Thoracic aorta (tissue), 2 donors: ENCODE measurements around the gene EPHA4. TPM values are rescaled to one million over a fixed set of nuclear protein-coding genes. Genes with fewer than 3 reads are reported as not detected.

Experiments used
- ATAC-seq: fragments of 150-250 bp; one replicate; pipeline ENCODE4 v1.8.0; 2017; ENCODE audit warnings: low read depth; ENCODE audit not compliant: insufficient number of reproducible peaks, low FRiP score
- DNase-seq: peaks from one replicate; pipeline ENCODE4 v3.0.0-alpha.2; 2020; ENCODE audit warnings: low spot score
- H3K27ac ChIP-seq, 2 donors: fragments of 200-600 bp; sonication (generic); 1 replicate in 1 of 2; 2 replicates in 1 of 2; pipeline ENCODE4 v1.5.1; 2016; ENCODE audit warnings: mild to moderate bottlenecking in 2 of 2, moderate library complexity in 2 of 2
- H3K27me3 ChIP-seq: fragments of 200-600 bp; sonication (generic); replicated peaks from 2 replicates; pipeline ENCODE4 v1.6.0; 2016; ENCODE audit warnings: mild to moderate bottlenecking; ENCODE audit not compliant: insufficient read depth
- H3K36me3 ChIP-seq: fragments of 200-600 bp; sonication (generic); one replicate; pipeline ENCODE4 v1.5.1; 2016
- H3K4me1 ChIP-seq, 2 donors: fragments of 200-600 bp; sonication (generic); 1 replicate in 1 of 2; 2 replicates in 1 of 2; pipeline versions ENCODE4 v1.5.1 to v1.6.0; 2016; ENCODE audit warnings: low read depth in 2 of 2, mild to moderate bottlenecking in 1 of 2; ENCODE audit not compliant: control insufficient read depth in 1 of 2
- H3K4me3 ChIP-seq: fragments of 200-600 bp; sonication (generic); 2 replicates; pipeline ENCODE4 v1.5.1; 2016; ENCODE audit warnings: mild to moderate bottlenecking
- H3K9me3 ChIP-seq: fragments of 200-600 bp; sonication (generic); 2 replicates; pipeline ENCODE4 v1.5.1; 2016
- total RNA-seq, 2 donors: library from RNA; depleted of rRNA; stranded (reverse); fragments of >200 nt; gene quantifications; one replicate each; pipeline versions ENCODE4 v1.1.0 to v1.2.3, GENCODE V29; 2016
- TF ChIP-seq, protein P1 (sequence below): fragments of 200-600 bp; sonication (generic); IDR thresholded peaks from one replicate; pipeline ENCODE4 v1.5.1; 2019; ENCODE audit warnings: antibody characterized with exemption

Gene EPHA4
- total RNA-seq, 2 donors from 2014 or later: 20.4 to 53.3 TPM

DNA sequence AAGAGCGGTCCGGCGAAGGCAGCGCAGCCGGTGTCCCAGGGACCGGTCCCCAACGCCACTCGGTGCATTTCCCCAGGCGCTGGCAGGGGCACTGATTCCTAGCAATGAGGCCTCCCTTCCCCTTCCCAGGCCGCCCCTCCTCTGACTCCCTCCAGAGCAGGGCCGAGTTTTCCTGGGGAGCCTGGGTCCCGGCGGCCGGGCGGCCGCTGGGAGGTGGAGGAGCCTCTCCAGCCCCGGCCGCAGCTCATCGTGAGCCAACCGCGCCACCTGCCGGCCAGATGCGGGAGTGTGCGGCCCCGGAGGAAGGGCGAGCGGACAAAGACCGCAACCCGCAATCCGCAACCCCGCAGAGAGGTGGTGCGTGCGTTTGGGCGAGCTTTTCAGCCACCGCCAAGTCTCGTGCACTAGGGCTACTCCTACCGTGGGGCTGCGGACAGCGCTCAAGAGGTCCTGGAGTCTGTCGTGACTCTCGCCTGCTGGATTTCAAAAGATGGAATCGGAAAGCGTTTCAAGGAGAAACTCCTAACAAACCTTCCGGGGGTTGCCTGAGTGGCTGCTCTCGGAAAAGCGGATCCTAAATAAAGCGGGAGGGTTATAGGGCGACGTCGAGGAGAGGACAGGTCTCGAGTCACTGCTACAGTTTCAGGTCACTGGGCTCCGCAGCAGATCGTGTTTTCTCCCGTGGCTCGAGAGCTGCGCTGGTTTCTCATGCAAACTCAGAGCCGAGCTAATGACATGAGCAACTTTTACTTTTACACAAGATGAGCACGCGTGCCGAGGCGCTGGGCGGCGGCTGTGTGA lies 1.5 kb upstream of the EPHA4 start:
- DNase-seq (no peak), ATAC-seq (peak; percentile 69)
- Histone ChIP-seq H3K4me1 (peaks cover 2 to 16% of the 10 kb centered on the region in 2 donors), H3K9me3 (no peaks in the 10 kb centered on the region), H3K4me3 (peak overlapping the region; percentile 87), H3K36me3 (no peaks in the 10 kb centered on the region), H3K27ac (peak overlapping the region; percentile 74 to 89), H3K27me3 (no peaks in the 10 kb centered on the region)
- TF ChIP-seq, protein P1, sequence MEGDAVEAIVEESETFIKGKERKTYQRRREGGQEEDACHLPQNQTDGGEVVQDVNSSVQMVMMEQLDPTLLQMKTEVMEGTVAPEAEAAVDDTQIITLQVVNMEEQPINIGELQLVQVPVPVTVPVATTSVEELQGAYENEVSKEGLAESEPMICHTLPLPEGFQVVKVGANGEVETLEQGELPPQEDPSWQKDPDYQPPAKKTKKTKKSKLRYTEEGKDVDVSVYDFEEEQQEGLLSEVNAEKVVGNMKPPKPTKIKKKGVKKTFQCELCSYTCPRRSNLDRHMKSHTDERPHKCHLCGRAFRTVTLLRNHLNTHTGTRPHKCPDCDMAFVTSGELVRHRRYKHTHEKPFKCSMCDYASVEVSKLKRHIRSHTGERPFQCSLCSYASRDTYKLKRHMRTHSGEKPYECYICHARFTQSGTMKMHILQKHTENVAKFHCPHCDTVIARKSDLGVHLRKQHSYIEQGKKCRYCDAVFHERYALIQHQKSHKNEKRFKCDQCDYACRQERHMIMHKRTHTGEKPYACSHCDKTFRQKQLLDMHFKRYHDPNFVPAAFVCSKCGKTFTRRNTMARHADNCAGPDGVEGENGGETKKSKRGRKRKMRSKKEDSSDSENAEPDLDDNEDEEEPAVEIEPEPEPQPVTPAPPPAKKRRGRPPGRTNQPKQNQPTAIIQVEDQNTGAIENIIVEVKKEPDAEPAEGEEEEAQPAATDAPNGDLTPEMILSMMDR: peak; percentile 100

GRCh38 chr2:221572821-221573429 lies 821 bp upstream of the EPHA4 start:
- TF ChIP-seq, protein P1: no peak
- Histone ChIP-seq H3K27me3 (no peaks in the 10 kb centered on the region), H3K4me1 (peaks cover 2 to 23% of the 10 kb centered on the region in 2 donors), H3K36me3 (no peaks in the 10 kb centered on the region), H3K27ac (peak overlapping the region; percentile 74 to 89), H3K4me3 (peak overlapping the region; percentile 87), H3K9me3 (no peaks in the 10 kb centered on the region)
- DNase-seq (no peak), ATAC-seq (peak; percentile 9)

DNA sequence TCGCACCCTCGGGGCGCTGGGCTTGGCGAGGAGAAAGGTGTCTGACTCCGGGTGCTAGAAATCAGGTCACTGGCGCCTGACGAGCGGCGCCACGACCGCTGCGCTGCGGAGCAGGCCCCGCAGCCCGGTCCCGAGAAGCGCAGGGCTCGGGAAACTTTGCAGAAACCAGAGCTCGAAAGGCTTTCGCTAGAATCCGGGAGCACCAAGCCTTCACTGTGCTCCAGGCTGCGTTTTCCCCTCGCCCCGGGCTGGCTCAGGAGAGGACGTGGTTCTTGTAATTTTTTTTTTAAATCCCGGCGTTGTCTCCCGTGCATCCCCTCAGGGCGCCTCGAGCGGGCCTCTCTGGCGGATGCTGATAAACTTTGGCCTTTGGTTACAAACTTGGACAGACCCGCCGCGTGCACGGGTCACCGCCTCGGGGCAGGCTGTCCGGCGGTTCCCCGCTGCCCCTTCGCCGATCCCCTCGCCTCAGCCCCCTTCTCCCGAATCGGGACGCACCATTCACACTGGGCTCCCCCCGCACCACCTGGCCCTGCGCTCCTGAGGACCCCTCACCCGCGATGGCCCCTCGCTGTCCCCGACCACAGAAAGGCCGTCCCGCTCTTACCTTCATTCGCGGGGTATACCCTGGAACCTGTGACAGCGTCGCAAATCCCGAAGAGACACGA lies 419 bp downstream of the EPHA4 start:
- no peaks in the 10 kb centered on the region for H3K27me3 ChIP-seq
- H3K27ac ChIP-seq: peak overlapping the region; percentile 74 to 89
- no peak for DNase-seq
- H3K4me3 ChIP-seq: peak overlapping the region; percentile 87
- TF ChIP-seq, protein P1: no peak
- no peak for ATAC-seq
- no peaks in the 10 kb centered on the region for H3K9me3 ChIP-seq
- peaks cover 2 to 35% of the 10 kb centered on the region in 2 donors for H3K4me1 ChIP-seq
- no peaks in the 10 kb centered on the region for H3K36me3 ChIP-seq

DNA sequence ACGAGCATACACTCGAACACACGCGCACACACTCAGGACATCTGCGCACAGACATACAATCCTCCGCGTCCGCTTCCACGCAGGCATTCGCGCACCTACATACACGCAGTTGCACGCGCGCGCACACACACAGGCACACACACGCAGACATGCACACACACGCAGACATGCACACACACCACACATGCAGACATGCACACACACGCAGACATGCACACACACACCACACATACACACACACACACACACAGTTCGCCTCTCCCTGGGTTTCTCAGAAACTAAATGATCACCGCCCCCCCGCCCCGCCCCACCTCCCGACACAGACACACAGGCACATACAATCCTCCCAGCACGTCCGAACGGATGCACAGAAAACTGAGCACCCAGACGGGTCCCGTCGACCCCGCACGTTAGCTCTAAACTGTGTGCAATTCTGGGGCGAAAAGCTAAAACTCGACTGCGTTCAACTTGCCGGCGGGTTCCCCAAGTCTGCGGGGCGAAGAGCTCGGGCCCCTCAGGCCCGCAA lies 1.0 kb downstream of the EPHA4 start:
- TF ChIP-seq, protein P1: no peak
- Histone ChIP-seq H3K4me1 (peaks cover 2 to 35% of the 10 kb centered on the region in 2 donors), H3K4me3 (peak overlapping the region; percentile 87), H3K27me3 (no peaks in the 10 kb centered on the region), H3K36me3 (no peaks in the 10 kb centered on the region), H3K9me3 (no peaks in the 10 kb centered on the region), H3K27ac (peak overlapping the region; percentile 74 to 89)
- ATAC-seq (no peak), DNase-seq (no peak)
